Esophagus squamous epithelium (tissue), 4 donors: ENCODE results near the gene TRIP10.

Source experiments
- POLR2A ChIP-seq, 4 donors: fragments of 450-650 bp; IDR thresholded peaks; one replicate each; pipeline ENCODE4 v1.6.1; 2017; ENCODE audit warnings: antibody characterized with exemption in 4 of 4, mild to moderate bottlenecking in 4 of 4, moderate library complexity in 3 of 4
- TF ChIP-seq, protein P1 (sequence below), 6 experiments: fragments of 450-650 bp in 4 of 6; fragments of 200-600 bp in 2 of 6; sonication (generic) in 2 of 6; IDR thresholded peaks; one replicate each; pipeline ENCODE4 v1.5.1; 2016 to 2019; ENCODE audit warnings: antibody characterized with exemption in 6 of 6, mild to moderate bottlenecking in 4 of 6, moderate library complexity in 4 of 6

DNA sequence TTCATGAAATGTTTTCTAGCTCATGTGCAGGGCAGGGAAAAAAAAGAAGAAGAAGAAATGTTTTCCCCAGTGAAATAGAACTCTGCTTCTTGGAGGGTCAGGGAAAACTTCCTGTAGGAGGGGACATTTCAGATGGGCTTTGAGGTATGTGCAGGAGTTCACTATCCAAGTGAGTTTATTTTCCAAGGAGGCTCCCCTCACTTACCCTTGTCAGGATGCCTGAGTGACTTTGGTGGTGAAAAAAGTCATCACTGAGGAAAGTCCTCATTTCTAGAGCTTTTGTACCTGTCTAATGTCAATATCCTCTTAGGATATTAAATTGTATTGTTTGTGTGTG is 18.4 kb upstream of the TRIP10 start:
- no peak for TF ChIP-seq POLR2A (IDR thresholded peaks at IDR 0.05)
- TF ChIP-seq, protein P1, sequence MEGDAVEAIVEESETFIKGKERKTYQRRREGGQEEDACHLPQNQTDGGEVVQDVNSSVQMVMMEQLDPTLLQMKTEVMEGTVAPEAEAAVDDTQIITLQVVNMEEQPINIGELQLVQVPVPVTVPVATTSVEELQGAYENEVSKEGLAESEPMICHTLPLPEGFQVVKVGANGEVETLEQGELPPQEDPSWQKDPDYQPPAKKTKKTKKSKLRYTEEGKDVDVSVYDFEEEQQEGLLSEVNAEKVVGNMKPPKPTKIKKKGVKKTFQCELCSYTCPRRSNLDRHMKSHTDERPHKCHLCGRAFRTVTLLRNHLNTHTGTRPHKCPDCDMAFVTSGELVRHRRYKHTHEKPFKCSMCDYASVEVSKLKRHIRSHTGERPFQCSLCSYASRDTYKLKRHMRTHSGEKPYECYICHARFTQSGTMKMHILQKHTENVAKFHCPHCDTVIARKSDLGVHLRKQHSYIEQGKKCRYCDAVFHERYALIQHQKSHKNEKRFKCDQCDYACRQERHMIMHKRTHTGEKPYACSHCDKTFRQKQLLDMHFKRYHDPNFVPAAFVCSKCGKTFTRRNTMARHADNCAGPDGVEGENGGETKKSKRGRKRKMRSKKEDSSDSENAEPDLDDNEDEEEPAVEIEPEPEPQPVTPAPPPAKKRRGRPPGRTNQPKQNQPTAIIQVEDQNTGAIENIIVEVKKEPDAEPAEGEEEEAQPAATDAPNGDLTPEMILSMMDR (IDR thresholded peaks at IDR 0.05), result no peak
